MM.1S (cell line): Measurements from ENCODE around the gene LYRM4.

Source experiments
- CTCF ChIP-seq: fragments of 300-600 bp; sonication (generic); IDR thresholded peaks from 2 replicates; pipeline ENCODE4 v1.5.1; 2016; ENCODE audit warnings: antibody characterized with exemption, low read length, mixed read lengths
- EZH2 ChIP-seq: fragments of 300-600 bp; sonication (generic); optimal IDR thresholded peaks from 2 replicates; pipeline ENCODE3; 2017; ENCODE audit warnings: low read depth, mild to moderate bottlenecking, antibody characterized with exemption, low read length, mixed read lengths

GRCh38 chr6:5217356-5217755 lies 43.4 kb downstream of the LYRM4 start:
- TF ChIP-seq CTCF (no peak), EZH2 (no peak)
